GM19193 (cell line): ENCODE data around the gene RSL1D1.

Experiments used
- POLR2A ChIP-seq: IDR thresholded peaks from 4 replicates; pipeline ENCODE4 v1.6.1; 2011; ENCODE audit not compliant: insufficient read depth, insufficient read length; ENCODE audit errors: extremely low read depth

Gene RSL1D1

GRCh38 chr16:11851294-11852091 lies at the start of gene RSL1D1:
Gene RSL1D1, minus strand, starts transcription at chr16:11851542. Its CDS starts 30 bp downstream, at chr16:11851512.
- TF ChIP-seq POLR2A = peak; percentile 97

DNA sequence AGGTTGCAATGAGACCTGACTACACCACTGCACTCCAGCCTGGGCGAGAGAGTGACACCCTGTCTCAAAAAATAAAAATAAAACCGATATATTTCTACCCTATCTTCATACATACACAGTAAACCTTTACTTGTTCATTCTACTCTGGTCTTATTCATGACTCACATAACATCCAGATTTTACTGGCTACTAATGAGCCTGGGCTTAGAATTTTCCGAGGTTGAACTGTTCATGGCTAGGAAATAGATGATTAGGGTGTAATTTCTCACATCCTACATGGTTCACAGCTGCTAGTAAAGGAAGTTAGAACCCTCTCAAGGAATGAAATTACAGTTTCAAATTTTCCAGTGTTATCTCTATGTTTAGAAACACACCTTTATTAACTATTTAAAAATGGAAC lies 49.7 kb upstream of the RSL1D1 start:
- no peak for TF ChIP-seq POLR2A

GRCh38 chr16:11896486-11897176 lies 45.3 kb upstream of the RSL1D1 start:
- TF ChIP-seq POLR2A = no peak

- TF ChIP-seq POLR2A = no peak
These were observed 42.2 kb upstream of the RSL1D1 start for GRCh38 chr16:11893571-11893970.

DNA sequence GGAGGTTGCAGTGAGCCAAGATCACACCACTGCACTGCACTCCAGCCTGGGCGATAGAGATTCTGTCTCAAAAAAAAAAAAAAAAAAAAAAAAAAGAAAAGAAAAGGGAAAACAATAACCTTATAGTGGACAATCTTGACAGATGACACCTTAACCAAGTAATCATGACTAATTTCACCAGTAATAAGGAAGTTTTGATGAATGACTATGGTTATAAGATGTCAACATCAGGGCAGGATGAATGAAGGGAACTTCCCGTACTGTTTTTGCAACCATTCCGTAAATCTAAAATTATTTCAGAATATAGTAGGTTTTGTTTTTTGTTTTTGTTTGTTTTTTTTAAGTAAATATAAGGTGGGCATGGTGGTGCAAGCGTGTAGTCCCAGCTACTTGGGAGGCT lies 41.4 kb upstream of the RSL1D1 start:
- TF ChIP-seq POLR2A = no peak

GRCh38 chr16:11890231-11890965 lies 39.1 kb upstream of the RSL1D1 start:
- no peak for TF ChIP-seq POLR2A

- TF ChIP-seq POLR2A = no peak
These were observed 35.5 kb upstream of the RSL1D1 start for GRCh38 chr16:11886881-11887280.

DNA sequence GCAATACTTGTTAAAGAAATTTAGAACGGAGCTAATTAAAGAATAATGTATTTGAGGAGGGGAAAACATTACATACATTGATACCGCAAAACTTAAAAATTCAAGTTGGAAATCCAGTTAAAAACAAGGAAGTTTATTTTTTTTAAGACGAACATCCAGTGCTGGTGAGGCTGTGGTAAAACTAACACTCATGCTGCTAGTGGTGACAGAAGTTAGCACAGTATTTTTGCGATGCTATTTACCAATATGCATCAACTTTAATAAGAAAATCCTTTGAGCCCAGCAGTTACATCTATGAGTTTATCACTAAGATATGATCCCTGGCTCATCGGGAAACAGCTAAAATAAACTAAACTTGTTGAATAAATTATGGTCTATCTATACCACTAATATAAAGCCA lies 32.7 kb upstream of the RSL1D1 start:
- TF ChIP-seq POLR2A = no peak

GRCh38 chr16:11880007-11880406 lies 28.7 kb upstream of the RSL1D1 start:
- TF ChIP-seq POLR2A = no peak

GRCh38 chr16:11877374-11877773 lies 26.0 kb upstream of the RSL1D1 start:
- no peak for TF ChIP-seq POLR2A

DNA sequence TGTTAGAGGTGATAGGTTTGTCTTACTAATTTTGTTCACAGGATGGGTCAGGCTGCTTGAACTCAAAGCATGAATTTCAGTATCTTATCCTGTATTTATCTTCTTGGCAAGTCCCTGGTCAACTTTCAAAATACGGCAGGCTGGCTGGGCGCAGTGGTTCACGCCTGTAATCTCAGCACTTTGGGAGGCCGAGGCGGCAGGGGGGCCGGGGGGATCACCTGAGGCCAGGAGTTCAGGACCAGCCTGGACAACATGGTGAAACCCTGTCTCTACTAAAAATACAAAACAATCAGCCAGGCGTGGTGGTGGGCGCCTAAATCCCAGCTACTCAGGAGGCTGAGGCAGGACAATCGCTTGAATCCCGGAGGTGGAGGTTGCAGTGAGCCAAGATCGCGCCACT lies 25.0 kb upstream of the RSL1D1 start:
- no peak for TF ChIP-seq POLR2A

DNA sequence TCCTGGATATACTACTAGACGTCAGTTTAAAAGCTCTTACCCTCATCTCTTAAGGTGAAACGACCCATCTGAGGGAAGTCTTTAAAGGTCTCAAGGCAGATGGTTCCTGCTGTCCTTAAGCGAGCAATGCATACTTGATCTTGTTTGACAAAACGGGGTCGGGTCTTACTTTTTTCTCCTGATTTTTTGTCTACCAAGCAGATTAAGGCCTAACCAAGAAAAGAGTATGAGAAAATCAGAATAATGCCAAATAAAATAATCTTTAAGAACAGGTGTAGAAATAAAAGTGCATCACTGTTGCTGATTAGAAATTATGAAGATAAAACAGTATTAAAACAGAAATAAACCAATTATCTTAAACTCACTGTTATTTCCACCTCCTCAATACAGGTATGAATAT lies 24.4 kb upstream of the RSL1D1 start:
- TF ChIP-seq POLR2A = no peak

- no peak for TF ChIP-seq POLR2A
These were observed 19.9 kb upstream of the RSL1D1 start for GRCh38 chr16:11871193-11871592.

DNA sequence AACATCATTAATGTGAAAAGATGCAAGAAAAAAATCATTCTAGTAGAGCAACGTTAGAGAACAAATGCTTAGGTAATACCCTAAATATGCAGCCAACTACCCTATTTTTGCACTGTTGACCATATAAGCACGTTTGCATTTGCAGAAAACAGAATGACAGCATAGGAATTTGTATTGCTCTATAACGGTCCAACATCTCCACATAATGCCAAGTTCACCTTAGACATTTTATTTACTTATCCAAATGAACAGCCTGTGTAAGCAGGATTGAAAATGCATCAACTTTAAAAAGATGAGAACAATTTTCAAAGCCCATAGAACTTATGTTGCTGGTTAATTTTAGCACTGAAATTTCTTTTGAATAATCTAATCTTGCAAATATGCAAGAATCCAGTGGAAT lies 19.1 kb upstream of the RSL1D1 start:
- no peak for TF ChIP-seq POLR2A
